NB4 (cell line): Measurements from ENCODE around the gene CEP19.

Source experiments
- CTCF ChIP-seq: IDR thresholded peaks from one replicate; pipeline ENCODE4 v1.5.1; 2012; ENCODE audit warnings: low read depth, low read length
- POLR2A ChIP-seq: IDR thresholded peaks from 2 replicates; pipeline ENCODE4 v1.6.1; 2011; ENCODE audit warnings: mild to moderate bottlenecking; ENCODE audit not compliant: insufficient read length; ENCODE audit errors: extremely low read depth

- TF ChIP-seq POLR2A (no peak), CTCF (no peak)
These were observed 16.2 kb downstream of the CEP19 start for GRCh38 chr3:196695849-196696226.
